ENCODE results near the gene PCGF1. TPM values are rescaled to one million over a fixed set of nuclear protein-coding genes. Genes with fewer than 3 reads are reported as not detected.

PCGF1 gene
- total and polyA plus RNA-seq, 9 of the 15 experiments (the other 6 are each of a cell fraction or from before 2014, with no cell fraction given): 20.3 to 45.7 (median 29.3) TPM

- TF ChIP-seq, protein P1, sequence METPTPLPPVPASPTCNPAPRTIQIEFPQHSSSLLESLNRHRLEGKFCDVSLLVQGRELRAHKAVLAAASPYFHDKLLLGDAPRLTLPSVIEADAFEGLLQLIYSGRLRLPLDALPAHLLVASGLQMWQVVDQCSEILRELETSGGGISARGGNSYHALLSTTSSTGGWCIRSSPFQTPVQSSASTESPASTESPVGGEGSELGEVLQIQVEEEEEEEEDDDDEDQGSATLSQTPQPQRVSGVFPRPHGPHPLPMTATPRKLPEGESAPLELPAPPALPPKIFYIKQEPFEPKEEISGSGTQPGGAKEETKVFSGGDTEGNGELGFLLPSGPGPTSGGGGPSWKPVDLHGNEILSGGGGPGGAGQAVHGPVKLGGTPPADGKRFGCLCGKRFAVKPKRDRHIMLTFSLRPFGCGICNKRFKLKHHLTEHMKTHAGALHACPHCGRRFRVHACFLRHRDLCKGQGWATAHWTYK (CRISPR knock-in tag; IDR thresholded peaks at IDR 0.05): peak; percentile 98
- TF ChIP-seq, protein P2, sequence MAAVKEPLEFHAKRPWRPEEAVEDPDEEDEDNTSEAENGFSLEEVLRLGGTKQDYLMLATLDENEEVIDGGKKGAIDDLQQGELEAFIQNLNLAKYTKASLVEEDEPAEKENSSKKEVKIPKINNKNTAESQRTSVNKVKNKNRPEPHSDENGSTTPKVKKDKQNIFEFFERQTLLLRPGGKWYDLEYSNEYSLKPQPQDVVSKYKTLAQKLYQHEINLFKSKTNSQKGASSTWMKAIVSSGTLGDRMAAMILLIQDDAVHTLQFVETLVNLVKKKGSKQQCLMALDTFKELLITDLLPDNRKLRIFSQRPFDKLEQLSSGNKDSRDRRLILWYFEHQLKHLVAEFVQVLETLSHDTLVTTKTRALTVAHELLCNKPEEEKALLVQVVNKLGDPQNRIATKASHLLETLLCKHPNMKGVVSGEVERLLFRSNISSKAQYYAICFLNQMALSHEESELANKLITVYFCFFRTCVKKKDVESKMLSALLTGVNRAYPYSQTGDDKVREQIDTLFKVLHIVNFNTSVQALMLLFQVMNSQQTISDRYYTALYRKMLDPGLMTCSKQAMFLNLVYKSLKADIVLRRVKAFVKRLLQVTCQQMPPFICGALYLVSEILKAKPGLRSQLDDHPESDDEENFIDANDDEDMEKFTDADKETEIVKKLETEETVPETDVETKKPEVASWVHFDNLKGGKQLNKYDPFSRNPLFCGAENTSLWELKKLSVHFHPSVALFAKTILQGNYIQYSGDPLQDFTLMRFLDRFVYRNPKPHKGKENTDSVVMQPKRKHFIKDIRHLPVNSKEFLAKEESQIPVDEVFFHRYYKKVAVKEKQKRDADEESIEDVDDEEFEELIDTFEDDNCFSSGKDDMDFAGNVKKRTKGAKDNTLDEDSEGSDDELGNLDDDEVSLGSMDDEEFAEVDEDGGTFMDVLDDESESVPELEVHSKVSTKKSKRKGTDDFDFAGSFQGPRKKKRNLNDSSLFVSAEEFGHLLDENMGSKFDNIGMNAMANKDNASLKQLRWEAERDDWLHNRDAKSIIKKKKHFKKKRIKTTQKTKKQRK (IDR thresholded peaks at IDR 0.05; ENCODE audit: borderline replicate concordance, low read depth, low read length): no peak
- TF ChIP-seq ZNF551 (CRISPR knock-in tag; IDR thresholded peaks at IDR 0.05) (no peak), CBX3 (IDR thresholded peaks at IDR 0.05; ENCODE audit: borderline replicate concordance in 1 of 2, low read length in 2 of 2) (peak in 1 of 2 experiments; percentile 85; a peak in 1 of 3 replicates), SETDB1 (IDR thresholded peaks at IDR 0.05; ENCODE audit: low read length) (no peak), FOXA1 (IDR thresholded peaks at IDR 0.05; ENCODE audit: borderline replicate concordance) (no peak), MEF2A (IDR thresholded peaks at IDR 0.05; ENCODE audit: control insufficient read depth, low read depth, low read length) (no peak), HDAC6 (IDR thresholded peaks at IDR 0.05; ENCODE audit: low read depth, low read length) (no peak), ZBED1 (IDR thresholded peaks at IDR 0.05) (no peak), ZNF408 (CRISPR knock-in tag; IDR thresholded peaks at IDR 0.05; ENCODE audit: low read depth) (no peak), ZNF717 (CRISPR knock-in tag; IDR thresholded peaks at IDR 0.05) (no peak), PPARD (CRISPR knock-in tag; IDR thresholded peaks at IDR 0.05) (no peak), SRSF7 (optimal IDR thresholded peaks at IDR 0.05; ENCODE audit: low read depth, low read length) (no peak), MYBL2 (IDR thresholded peaks at IDR 0.05; ENCODE audit: low read depth) (no peak), MYBL2 (CRISPR knock-in tag; IDR thresholded peaks at IDR 0.05; ENCODE audit: borderline replicate concordance) (no peak), MBD2 (IDR thresholded peaks at IDR 0.05; ENCODE audit: borderline replicate concordance, low read depth) (no peak), THRAP3 (IDR thresholded peaks at IDR 0.05; ENCODE audit: borderline replicate concordance) (no peak), RBM34 (IDR thresholded peaks at IDR 0.05; ENCODE audit: borderline replicate concordance, insufficient read depth, low read length) (no peak)
- TF ChIP-seq, protein P3, sequence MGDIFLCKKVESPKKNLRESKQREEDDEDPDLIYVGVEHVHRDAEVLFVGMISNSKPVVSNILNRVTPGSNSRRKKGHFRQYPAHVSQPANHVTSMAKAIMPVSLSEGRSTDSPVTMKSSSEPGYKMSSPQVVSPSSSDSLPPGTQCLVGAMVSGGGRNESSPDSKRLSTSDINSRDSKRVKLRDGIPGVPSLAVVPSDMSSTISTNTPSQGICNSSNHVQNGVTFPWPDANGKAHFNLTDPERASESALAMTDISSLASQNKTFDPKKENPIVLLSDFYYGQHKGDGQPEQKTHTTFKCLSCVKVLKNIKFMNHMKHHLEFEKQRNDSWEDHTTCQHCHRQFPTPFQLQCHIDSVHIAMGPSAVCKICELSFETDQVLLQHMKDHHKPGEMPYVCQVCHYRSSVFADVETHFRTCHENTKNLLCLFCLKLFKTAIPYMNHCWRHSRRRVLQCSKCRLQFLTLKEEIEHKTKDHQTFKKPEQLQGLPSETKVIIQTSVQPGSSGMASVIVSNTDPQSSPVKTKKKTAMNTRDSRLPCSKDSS (IDR thresholded peaks at IDR 0.05; ENCODE audit: low read depth, partially characterized antibody): no peak
- TF ChIP-seq, protein P4, sequence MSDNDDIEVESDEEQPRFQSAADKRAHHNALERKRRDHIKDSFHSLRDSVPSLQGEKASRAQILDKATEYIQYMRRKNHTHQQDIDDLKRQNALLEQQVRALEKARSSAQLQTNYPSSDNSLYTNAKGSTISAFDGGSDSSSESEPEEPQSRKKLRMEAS (CRISPR knock-in tag; IDR thresholded peaks at IDR 0.05): peak; percentile 92
Measured at GRCh38 chr2:74530239-74531187, 23.0 kb upstream of the PCGF1 start (continued).

Measured in K562 (cell line).